ENCODE results near the gene THSD4. TPM values are rescaled to one million over a fixed set of nuclear protein-coding genes. Genes with fewer than 3 reads are reported as not detected.

The THSD4 gene
- polyA plus RNA-seq, 1 donor (not counting 4 experiments of a cell fraction or from before 2014, with no cell fraction given): 24.5 TPM

DNA sequence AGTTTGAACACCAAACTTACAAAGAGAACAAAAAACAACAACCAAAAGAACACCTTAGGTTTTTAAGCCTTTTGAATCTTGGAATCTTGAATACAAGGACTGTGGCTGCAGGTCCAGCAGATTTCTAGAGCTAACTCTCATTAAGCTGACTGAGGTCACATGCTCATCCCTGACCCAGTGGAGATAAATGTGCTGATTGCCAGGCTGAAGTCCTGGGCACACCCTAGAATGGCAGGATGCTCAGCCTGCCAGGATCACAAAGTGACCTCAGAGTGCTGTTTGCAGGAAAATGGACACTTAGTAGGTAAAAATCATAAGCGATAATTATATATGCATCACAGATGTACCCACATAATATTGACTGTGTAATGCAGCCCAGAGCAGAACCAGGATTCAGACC, 449.7 kb downstream of the THSD4 start:
- H3K4me2 ChIP-seq (ENCODE audit: control insufficient read depth, extremely low read depth, insufficient read depth, low read depth, low read length): no peak overlapping the region
- peaks cover 41% of the 10 kb centered on the region for H3K4me1 ChIP-seq (ENCODE audit: control insufficient read depth, extremely low read depth, insufficient read depth, low read length)
- H3K9me1 ChIP-seq (ENCODE audit: control insufficient read depth, extremely low read depth, insufficient read depth, low read length): no peaks in the 10 kb centered on the region
- H3K9ac ChIP-seq (ENCODE audit: control insufficient read depth, extremely low read depth, insufficient read depth, low read length): no peak overlapping the region
- H3K27ac ChIP-seq (ENCODE audit: control insufficient read depth, insufficient read depth, low read length): no peak overlapping the region
- peaks cover 0 to 3% of the 10 kb centered on the region in 2 experiments for H3K36me3 ChIP-seq (ENCODE audit: control insufficient read depth in 2 of 2, extremely low read depth in 1 of 2, insufficient read depth in 2 of 2, low read length in 2 of 2)
- no peaks in the 10 kb centered on the region for H3K27me3 ChIP-seq (ENCODE audit: control insufficient read depth, extremely low read depth, insufficient read depth, low read length)
- FAIRE-seq: no peak
- H3K4me3 ChIP-seq (ENCODE audit: control insufficient read depth in 2 of 3, extremely low read depth in 1 of 3, insufficient read depth in 2 of 3, low read depth in 1 of 3, low read length in 3 of 3): no peak overlapping the region
- dilution Hi-C loops (cut with MboI; ENCODE audit: extremely low pct_ligation_motif_present, low sequenced_read_pairs): no loop called here
- H4K20me1 ChIP-seq (ENCODE audit: control insufficient read depth, extremely low read depth, insufficient read depth, low read length): no peaks in the 10 kb centered on the region
- no peaks in the 10 kb centered on the region for H3K79me2 ChIP-seq (ENCODE audit: control insufficient read depth, insufficient read depth, low read length)
- no peak for TF ChIP-seq EZH2 (IDR thresholded peaks at IDR 0.05; ENCODE audit: low read length)
- no peak for TF ChIP-seq CTCF (optimal IDR thresholded peaks at IDR 0.05 in 1 of 3, IDR thresholded peaks at IDR 0.05 in 1 of 3, conservative IDR thresholded peaks at IDR 0.05 in 1 of 3; ENCODE audit: extremely low read depth in 1 of 3, insufficient read depth in 2 of 3, low read length in 3 of 3)
- no peak overlapping the region for H2AFZ ChIP-seq (ENCODE audit: control insufficient read depth, low read length)
- DNase-seq (ENCODE audit: low read depth, low spot score): no peak
- H3K9me3 ChIP-seq (ENCODE audit: control insufficient read depth, low read depth, low read length): no peaks in the 10 kb centered on the region

DNA sequence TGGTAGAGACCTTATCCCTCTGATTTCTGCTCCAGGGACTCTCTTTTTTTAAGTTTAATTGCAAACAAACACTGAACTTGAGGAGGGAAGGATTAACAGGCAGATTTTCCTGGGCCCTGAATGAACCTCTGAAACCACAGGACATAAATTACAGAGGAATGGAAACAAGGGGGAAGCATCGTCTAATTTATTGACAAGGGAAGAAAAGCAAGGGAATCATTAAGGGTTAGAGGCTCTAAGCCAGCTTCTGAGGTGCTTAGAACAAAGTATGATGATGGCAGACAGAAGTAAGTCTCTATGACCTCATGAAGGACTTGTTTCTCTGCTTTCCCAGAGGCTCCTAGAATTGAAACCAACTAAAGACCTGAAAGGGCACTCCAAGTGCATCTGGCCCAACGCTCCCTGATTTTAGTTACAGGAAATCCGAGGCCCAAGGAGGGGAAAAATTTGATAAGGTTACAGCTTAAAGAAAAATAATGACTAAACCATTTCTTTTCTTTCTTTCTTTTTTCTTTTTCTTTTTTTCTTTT, 450.4 kb downstream of the THSD4 start:
- Histone ChIP-seq H3K27ac (ENCODE audit: control insufficient read depth, insufficient read depth, low read length) (no peak overlapping the region), H3K36me3 (ENCODE audit: control insufficient read depth in 2 of 2, extremely low read depth in 1 of 2, insufficient read depth in 2 of 2, low read length in 2 of 2) (peaks cover 0 to 3% of the 10 kb centered on the region in 2 experiments)
- FAIRE-seq: no peak

More for the DNA sequence above, 450.4 kb downstream of the THSD4 start:
- dilution Hi-C loops (cut with MboI; ENCODE audit: extremely low pct_ligation_motif_present, low sequenced_read_pairs): no loop called here
- Histone ChIP-seq H3K9me3 (ENCODE audit: control insufficient read depth, low read depth, low read length) (no peaks in the 10 kb centered on the region), H3K9ac (ENCODE audit: control insufficient read depth, extremely low read depth, insufficient read depth, low read length) (no peak overlapping the region), H3K27me3 (ENCODE audit: control insufficient read depth, extremely low read depth, insufficient read depth, low read length) (no peaks in the 10 kb centered on the region), H3K79me2 (ENCODE audit: control insufficient read depth, insufficient read depth, low read length) (no peaks in the 10 kb centered on the region), H3K4me3 (ENCODE audit: control insufficient read depth in 2 of 3, extremely low read depth in 1 of 3, insufficient read depth in 2 of 3, low read depth in 1 of 3, low read length in 3 of 3) (no peak overlapping the region), H3K4me1 (ENCODE audit: control insufficient read depth, extremely low read depth, insufficient read depth, low read length) (peaks cover 37% of the 10 kb centered on the region), H4K20me1 (ENCODE audit: control insufficient read depth, extremely low read depth, insufficient read depth, low read length) (no peaks in the 10 kb centered on the region), H2AFZ (ENCODE audit: control insufficient read depth, low read length) (no peak overlapping the region), H3K4me2 (ENCODE audit: control insufficient read depth, extremely low read depth, insufficient read depth, low read depth, low read length) (no peak overlapping the region), H3K9me1 (ENCODE audit: control insufficient read depth, extremely low read depth, insufficient read depth, low read length) (no peaks in the 10 kb centered on the region)
- TF ChIP-seq CTCF (optimal IDR thresholded peaks at IDR 0.05 in 1 of 3, IDR thresholded peaks at IDR 0.05 in 1 of 3, conservative IDR thresholded peaks at IDR 0.05 in 1 of 3; ENCODE audit: extremely low read depth in 1 of 3, insufficient read depth in 2 of 3, low read length in 3 of 3) (no peak), EZH2 (IDR thresholded peaks at IDR 0.05; ENCODE audit: low read length) (no peak)
- no peak for DNase-seq (ENCODE audit: low read depth, low spot score)
